Medulla oblongata (tissue), 1 donor: Measurements from ENCODE around the gene ARHGAP45.
A peak's percentile ranks its signal among the peaks of the same experiment; 100 is the strongest.

ENCODE experiments used
- DNase-seq: peaks from one replicate; pipeline ENCODE4 v3.0.0-alpha.2; 2015; ENCODE audit errors: extremely low spot score

ARHGAP45 gene

DNA sequence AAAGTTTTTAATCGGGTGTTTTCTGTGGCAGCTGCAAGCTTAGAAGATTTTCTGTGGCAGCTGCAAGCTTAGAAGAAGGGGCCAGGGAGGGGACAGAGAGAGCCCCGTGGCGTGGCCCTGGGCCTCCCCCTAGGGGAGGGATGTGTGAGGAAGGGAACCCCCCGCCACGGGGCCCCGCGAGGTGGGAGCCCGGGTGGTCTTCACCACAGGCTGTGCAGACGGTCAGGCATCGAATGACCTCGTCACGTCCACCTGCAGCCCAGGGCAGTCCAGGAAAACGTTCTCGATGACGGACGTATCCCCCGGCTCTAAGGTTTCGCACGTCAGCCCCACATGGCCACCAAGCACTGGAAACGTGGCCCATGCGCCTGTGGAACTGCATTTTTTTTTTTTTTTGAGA lies 19.6 kb downstream of the ARHGAP45 start:
- no peak for DNase-seq

DNA sequence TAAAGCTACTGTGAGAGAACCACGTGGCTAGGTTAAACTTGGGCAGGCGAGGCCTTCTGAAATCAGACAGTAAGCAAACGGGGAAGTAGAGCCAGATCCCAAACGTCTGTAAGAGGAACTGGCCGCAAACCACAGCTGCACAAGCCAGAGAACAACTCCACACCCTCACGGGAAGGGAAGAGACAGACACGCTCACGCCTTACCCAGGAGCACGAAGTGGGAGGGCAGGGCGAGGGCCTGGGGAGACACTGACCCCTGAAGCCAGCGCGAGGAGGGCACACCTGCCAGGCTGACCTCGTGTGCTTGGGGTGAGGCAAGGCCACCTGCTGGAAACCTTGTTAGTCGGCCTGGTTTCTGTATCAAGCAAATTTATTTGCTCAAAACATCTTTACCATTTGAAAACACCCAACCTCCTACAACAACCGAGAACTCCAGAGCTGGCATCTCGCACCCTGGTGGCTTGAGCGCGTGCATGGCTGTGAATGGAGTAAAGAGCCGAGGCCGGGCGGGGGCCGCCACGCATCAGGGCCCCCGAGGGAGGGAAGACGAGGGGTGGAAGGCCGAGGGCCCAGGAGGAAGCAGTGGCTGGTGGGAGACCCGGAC lies 20.9 kb downstream of the ARHGAP45 start:
- peak; percentile 83 for DNase-seq

DNA sequence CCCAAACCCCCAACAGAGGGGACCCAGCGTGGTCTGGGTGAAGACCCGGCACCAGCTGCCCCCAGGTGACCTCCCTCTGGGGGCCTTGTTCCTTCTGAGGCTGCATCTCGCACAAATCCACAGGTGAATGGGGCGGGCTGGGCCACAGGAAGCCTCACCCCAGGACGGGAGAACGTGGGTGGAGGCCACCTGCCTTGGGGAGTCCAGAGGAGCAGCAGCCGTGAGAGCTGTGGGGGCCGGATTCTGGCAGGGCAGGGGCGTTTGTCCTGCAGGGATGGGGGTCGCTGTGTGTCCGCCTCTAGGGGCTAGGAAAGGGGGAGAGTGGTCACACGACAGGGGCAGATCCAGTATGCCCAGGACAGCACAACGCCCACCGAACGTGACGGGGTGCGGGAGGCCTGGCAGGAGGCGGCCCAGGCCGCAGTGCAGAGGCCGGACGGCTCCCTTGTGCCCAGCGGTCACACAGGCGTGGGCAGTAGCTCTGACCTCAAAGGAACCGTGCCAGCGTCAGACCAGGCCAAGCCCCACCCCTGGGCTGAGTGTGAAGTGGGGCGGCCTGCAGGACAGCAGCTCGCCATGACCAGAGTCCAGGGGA lies 21.5 kb downstream of the ARHGAP45 start:
- no peak for DNase-seq

DNA sequence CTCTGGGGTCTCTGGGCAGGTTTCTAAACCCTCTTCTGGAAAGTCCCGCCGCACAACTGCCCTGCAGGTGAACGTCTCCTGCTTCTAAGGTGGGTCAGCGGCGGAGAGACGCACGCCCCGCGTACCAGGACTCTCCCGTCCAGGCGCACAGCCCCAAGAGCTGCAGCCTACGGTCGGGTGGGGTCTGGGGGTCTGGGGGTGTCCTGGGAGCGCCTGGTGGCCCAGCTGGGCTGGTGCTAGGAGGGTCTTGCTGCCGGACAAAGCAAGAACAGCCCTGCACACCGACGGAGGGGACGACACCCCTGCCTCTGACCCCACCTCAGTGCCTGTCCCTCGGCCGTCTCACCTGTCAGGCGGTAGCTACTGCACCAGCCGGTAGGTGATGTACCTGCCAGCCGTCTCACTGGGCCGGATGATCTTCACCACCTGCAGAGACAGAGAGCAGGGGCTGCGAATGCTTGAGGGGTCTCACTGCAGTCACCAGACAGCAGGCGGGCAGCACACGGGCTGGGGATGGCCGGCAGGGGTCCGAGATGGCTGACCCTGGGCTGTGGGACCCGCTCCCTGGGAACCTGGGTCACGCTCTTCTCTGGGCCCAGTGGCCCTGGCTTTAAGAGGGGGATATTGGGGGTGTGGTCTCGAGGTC lies 22.3 kb downstream of the ARHGAP45 start:
- DNase-seq: no peak

DNA sequence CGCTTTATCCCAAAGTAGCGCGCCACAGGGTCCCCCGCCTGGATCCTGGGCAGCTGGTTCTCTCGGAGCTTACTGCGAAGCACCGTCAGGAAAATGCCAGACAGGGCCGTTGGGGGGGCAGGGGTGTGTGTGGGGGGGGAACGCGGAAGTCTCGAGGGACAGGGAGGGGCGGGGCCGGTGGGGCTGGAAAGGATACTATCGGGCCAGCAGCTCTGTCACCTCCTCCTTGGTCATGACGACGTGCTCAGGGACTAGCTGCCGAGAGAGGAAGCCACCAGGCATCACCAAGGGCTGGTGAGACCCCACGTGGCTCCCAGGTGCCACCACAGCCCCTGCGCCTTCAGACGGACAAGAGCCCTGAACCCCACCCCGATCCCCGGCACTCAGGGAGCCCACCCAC lies 22.9 kb downstream of the ARHGAP45 start:
- DNase-seq: no peak

DNA sequence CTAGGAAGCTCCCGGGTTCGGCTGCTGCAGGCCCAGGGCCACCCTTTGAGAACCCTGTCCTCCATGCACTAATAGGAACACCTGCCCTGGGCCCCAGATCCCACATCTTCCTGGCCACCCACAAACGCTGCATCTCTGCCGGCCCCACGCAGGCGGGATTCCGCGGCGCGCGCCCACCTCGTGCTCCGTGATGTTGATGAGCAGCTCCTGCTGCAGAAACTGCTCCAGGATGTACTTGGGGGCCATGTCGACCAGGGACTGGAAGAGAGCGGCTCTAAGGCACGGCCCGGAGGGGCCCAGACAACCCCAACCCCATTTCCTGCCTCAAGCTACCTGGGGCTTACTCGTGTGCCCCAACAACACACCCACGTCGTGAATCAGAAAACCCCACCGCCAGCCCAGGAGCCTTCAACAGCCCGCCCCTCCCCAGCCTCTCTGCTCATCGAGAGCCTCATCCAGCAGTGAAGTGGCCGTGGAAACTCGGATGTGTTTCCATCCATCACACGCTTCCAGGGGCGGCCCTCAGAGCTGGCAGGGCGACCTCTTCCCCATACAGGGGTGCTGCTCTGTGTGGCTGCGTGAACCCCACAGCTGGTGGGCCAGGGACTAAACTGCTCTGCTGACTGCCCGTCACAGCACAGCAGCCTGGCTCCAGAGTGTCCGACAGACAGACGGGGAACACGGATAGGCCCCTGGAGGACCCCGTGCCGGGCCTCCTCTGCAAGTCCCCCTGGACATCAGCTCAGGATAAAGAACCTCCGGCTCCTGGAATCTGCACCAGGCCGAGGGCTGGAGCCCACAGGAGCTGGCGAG lies 24.0 kb downstream of the ARHGAP45 start:
- DNase-seq: no peak

DNA sequence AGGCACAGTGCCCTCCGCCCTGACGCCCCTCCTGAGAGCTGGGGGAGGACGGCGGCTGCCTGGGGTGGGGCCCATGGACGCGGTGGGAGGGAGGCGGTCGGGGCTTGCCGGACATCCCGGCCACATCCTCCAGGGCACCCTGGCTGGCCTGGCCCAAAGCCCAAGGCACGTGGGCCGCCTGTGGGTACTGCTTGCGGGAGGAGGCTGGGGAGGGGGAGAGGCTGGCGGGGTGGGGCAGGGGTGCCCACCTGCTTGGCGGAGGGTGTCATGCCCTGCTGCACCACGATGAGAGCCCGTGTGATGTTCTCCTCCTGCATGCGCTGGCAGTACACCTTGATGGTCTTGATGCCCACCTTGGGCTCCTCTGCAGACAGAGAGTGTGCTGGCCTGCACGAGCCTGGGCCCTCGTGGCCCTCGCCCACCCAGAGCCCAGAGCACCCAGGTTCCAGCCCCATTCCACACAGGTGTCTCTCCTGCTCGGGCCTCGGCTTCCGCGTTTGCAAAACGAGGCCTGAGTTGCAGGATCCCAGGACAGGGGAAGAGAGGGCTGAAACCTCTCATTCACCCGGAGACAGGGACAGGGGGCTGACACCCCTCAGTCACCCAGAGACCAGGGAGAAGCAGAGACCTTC lies 24.7 kb downstream of the ARHGAP45 start:
- no peak for DNase-seq

DNA sequence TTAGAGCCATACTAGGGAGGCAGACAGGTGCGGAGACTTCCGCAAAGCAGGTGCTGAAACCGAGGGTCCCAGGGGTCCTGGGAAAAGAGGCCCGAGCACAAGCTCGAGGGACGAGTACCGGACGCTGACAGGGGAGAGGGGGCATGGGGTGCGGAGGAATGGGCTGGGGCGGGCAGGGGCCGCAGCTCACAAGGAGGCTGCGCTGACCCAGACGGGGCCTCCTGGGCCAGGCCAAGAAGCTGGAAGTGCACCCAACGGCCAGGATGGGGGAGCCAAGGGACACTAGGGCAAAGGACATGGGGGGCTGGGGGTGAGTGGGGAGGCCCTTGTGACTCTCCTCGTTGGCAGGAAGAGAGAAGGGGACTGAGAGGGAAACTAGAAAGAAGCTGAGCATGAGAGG lies 26.4 kb downstream of the ARHGAP45 start:
- no peak for DNase-seq

DNA sequence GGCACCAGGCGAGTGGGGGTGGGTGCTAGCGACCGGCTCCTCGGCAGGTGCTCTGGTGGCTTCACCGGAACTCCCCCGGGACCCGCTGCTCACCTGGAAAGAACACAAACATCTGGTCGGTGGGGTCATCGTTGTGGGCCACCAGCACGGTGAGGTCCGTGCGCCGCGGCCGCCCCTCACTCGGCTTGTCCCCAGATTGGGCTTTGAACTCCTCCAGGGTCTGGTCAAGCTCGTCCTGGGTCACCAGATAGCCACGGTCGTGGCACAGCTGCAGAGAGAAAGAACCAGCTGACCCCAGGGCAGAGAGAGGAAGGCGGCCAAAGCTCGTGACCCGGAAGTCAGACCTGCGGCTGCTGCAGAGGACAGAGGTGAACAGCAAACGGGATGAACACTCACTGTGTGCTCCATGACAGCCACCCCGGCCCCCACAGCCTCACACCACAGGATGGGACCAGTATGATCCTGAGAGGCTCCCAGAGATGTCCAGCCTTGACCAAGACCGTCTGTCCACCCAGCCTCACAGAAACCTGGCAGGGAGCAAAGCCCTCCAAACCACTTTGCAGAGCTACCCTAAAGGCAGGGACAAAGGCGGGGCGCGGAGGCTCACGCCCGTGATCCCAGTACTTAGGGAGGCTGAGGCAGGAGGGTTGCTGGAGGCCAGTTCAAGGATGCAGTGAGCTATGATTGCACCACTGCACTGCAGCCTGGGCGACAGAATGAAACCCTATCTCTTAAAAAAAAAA lies 27.0 kb downstream of the ARHGAP45 start:
- no peak for DNase-seq

DNA sequence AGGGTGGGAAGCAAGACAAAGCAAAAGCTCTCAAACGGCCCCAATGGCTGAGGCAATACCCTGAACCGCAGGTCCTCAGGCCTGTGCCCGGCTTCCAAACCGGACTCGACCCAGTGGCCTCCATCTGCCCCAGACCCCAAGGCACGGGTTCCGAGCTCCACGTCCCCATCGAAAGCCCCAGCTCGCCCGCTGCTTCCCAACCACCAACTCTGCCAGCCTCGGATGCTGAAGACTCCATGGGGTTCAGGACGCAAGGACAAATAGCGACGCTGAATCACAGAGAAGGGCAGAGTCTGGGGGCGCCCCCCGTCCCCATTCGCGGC lies 27.6 kb downstream of the ARHGAP45 start:
- no peak for DNase-seq

DNA sequence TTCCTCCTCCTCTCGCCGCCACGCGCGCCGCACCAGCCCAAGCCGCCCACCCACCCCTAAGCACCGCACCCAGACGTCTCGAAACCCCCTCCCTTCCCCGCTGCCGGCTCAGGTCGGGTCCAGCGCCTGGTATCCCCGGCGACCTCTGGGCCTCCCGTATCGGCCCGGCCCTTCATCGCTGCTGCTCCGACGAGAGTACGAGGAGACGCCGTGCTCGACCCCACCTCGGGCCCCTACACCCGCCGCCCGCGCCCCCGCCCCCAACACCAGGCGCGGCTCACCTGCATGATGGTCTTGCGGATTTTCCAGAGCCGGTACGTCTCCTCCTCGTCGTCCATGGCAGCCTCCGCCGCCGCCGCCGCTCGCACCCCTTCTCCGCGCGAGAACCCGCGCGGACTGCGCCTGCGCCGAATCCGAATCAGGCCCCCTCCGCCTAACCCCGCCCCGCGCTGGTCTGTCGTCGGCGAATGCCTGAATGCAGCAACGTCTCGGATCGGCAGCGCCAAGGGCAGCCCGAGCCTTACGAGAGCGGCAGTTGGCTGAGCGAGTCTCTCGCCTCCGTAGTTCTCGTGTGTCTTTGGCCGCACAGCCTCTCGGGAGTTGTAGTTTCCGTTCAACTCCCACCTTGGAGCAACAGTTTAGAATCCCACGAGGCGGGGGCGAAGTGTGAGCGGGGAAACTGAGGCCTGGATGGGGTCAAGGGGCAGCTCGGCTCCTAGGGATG lies 28.2 kb downstream of the ARHGAP45 start, which contains the start of gene POLR2E:
POLR2E (minus strand) TSS at position 398 of the 724 bp plus-strand sequence; CDS start at position 338, 60 bp downstream.
- DNase-seq: peak; percentile 99

DNA sequence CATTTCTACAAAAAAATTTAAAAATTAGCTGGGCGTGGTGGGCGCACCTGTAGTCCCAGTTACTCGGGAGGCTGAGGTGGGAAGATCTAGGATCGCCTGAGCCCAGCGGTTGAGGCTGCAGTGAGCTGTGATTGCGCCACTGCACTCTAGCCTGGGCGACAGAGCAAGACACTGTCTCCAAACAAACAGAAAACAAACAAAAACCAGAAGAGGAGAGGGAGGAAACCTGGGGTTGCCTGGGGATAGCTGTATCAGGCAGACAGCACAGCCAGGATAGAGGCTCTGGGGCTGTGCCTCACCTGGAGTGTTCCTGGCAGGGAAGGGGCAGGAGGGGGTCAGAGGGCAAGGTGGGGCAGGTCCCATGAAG lies 30.8 kb downstream of the ARHGAP45 start:
- DNase-seq: no peak

DNA sequence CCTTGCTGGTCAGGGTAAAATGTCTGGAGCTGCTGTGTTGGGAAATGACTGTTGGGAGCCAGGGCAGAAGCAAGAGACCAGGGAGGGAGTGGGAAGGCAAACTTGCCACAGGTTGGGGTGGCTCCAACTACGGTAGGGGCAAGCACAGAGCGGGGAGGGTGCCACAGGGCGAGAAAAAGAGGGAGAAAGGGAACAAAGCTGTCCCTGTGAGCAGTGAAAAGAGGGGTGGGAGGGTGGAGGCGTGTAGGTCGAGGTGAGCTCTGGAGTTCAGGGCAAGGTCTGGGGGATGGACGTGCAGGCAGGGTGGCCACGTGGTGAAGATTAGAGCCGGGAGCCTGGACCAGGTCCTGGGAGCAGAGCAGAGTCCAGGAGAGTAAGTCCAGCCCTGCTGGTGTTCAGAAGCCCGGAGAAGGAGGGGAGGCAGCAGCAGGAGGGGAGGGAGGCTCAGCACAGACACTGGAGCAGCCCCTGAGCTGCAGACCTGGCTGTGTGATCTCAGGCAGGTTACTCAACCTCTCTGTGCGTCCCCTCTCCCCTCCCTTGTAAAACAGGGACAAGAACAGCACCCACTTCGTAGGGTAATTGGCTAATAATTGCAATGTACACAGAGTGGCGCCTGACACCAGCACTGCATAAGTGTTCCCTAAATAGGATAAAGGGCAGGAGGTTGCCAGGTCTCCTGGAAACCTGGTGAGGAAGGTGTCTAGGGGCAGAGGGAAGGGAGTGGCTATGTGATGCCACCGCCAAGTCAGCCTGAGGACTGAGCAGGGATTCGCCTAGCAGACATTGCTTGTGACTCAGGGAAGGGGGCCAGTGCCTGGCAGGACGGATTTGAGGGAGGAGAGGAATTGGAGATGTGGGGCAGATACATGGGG lies 31.4 kb downstream of the ARHGAP45 start:
- no peak for DNase-seq

DNA sequence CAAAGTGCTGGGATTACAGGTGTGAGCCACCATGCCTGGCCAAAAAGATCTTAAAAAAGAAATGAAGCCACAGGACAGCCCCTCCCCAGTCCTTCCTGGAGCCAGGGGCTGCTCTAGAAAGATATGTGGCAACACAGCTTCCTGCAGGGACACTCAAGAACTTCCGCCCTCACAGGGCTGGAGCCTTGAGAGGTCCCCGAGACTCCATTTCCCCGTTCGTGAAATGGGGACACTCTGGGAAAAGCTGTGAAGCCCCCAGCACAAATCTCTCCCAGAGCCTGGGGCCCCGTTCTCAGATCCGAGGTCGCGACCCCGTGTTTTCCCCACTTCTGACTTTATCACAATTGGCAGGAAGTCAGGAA lies 34.4 kb downstream of the ARHGAP45 start:
- no peak for DNase-seq

DNA sequence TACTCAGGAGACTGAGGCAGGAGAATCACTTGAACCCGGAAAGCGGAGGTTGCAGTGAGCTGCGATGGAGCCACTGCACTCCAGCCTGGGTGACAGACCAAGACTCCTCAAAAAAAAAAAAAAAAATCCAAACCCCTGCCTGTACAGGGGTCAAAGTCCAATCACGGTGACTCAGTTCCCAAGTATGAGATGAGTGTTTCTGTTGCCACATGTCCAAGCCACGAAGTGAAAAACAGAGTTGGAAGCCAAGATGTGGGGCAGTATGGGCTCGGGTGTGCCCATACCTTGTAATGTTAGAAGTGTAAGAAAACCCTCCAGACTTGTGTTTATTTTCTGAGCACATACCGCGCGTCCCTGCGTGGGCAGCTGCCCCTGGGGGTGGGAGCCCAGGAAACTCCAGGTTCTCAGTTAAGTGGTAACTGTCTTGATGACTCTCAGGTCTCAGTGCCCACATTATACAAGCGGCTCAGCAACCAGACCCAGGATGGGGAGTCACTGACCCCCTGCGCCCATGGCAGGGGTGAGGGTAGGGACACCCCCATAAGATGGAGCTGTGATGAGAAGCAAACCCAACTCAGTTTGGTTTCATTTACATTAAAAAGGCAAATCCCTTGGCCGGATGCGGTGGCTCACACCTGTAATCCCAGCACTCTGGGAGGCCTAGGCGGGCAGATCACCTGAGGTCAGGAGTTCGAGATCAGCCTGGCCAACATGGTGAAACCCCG lies 35.6 kb downstream of the ARHGAP45 start:
- peak; percentile 38 for DNase-seq

DNA sequence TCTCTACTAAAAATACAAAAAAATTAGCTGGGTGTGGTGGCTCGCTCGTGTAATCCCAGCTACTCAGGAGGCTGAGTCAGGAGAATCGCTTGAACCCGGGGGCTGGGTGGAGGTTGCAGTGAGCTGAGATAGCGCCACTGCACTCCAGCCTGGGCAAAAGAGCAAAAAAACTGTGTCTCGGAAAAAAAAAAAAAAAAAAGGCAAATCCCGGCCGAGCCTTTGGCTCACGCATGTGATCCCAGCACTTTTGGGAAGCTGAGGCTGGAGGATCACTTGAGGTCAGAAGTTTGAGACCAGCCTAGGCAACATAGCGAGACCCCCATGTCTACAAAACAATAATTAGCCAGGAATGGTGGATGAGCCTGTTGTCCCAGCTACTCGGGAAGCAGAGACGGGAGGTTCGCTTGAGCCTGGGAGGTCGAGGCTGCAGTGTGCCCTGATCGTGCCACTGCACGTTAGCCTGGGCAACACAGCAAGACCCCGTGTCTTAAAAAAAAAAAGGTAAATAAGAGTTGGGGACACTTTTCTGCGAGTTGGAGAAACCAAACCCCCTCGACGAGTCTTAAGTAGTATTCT lies 36.3 kb downstream of the ARHGAP45 start:
- DNase-seq: no peak

DNA sequence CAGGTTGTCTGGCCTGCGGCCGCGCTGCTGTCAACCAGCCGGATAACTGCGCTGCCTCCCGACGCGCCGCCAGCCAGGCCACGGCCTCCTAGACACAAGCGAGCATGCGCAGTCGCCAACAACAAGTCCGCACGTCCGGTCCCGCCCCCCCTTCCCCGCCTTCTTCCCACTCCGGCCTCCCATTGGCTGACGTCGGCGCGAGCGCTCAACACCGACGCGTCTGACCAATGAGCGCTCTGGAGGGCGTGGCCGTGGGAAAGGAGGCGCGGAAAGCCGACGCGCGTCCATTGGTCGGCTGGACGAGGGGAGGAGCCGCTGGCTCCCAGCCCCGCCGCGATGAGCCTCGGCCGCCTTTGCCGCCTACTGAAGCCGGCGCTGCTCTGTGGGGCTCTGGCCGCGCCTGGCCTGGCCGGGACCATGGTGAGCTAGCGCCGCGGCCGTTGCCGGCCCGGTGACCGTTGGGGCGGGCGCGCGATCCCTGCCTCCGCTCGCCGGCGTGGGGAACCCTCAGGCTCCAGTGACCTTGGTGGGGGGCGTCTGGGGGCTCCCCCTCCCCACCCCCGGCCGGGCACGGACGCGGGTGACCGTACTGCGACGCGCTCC lies 36.8 kb downstream of the ARHGAP45 start, which contains the start of gene GPX4:
GPX4 (plus strand) TSS at position 287 of the 603 bp plus-strand sequence; CDS start at position 337, 50 bp downstream.
- DNase-seq: peak; percentile 100

DNA sequence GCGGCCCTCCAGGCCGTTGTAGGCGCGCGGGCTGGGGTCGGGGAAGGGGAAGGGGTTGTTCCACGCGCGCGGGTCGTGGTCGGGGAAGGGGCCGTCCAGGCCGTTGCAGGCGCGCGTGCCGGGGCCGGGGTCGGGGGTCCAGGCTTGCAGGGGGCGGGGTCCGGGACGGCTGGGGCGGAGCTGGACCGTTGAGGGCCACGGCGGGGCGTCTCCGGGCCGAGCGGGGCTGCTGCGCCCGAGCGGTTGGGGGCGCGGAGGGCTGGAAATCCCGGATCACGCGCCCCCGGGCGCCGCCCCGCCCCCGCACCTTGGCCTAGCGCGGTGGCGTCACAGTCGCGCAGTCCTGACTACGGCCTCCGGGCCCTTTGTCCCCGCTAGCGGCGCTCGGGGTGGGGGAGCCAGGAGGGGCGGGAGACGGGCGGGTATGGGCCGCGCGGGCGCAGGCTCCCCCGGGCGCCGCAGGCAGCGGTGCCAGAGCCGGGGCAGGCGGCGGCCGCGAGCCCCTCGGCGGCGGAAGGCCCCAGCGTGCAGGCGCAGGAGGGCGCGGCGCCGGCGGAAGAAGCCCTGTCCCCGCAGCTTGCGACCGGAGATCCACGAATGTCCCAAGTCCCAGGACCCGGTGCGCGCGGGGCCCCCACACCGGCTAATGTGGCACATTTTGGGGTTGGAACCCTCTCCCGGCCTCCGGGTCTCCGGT lies 37.5 kb downstream of the ARHGAP45 start:
- peak; percentile 81 for DNase-seq
